Stimulated activated CD8-positive, alpha-beta memory T cell treated with anti-CD3 and anti-CD28 coated beads, Interleukin-15, amount 100 ng/mL, for 24 hours (primary cell): ENCODE data around the gene BEX3.
"Not testable (repeated sequence)": the region's sequence is repeated elsewhere in the genome, so short reads cannot be mapped to it uniquely, and the experiment has no call there.

Experiments
- DNase-seq: peaks from one replicate; pipeline ENCODE4 v3.0.0-alpha.2; 2020; ENCODE audit warnings: low read depth

BEX3 gene

GRCh38 chrX:103376118-103376978 lies at the start of gene BEX3:
TSS of gene BEX3 (plus strand) at chrX:103376538. CDS start at chrX:103377522, 984 bp downstream.
- DNase-seq, result no peak

- no peak for DNase-seq
Measured at GRCh38 chrX:103329991-103330390, 46.3 kb upstream of the BEX3 start, which contains the start of gene TCEAL7. TSS of gene TCEAL7 (plus strand) at chrX:103330239. CDS start at chrX:103331404, 1,165 bp downstream.

GRCh38 chrX:103330681-103331288 lies 45.6 kb upstream of the BEX3 start:
- no peak for DNase-seq

GRCh38 chrX:103338663-103339062 lies 37.7 kb upstream of the BEX3 start:
- no peak for DNase-seq

GRCh38 chrX:103343105-103343504 lies 33.2 kb upstream of the BEX3 start:
- DNase-seq, result no peak

GRCh38 chrX:103344606-103345005 lies 31.7 kb upstream of the BEX3 start:
- no peak for DNase-seq

GRCh38 chrX:103347682-103348397 lies 28.5 kb upstream of the BEX3 start:
- DNase-seq, result no peak

GRCh38 chrX:103356130-103356798 lies 20.1 kb upstream of the BEX3 start, which contains the start of gene TCEAL9:
TSS of gene TCEAL9 (plus strand) at chrX:103356506. CDS start at chrX:103357685, 1,179 bp downstream.
- DNase-seq, result no peak

- DNase-seq, result no peak
Measured at GRCh38 chrX:103356858-103357257, 19.5 kb upstream of the BEX3 start.

GRCh38 chrX:103357871-103358270 lies 18.5 kb upstream of the BEX3 start:
- no peak for DNase-seq

GRCh38 chrX:103359605-103360004 lies 16.7 kb upstream of the BEX3 start:
- not testable (repeated sequence) for DNase-seq

GRCh38 chrX:103360092-103360491 lies 16.2 kb upstream of the BEX3 start:
- no peak for DNase-seq

- no peak for DNase-seq
Measured at GRCh38 chrX:103360916-103361315, 15.4 kb upstream of the BEX3 start.

GRCh38 chrX:103361798-103362197 lies 14.5 kb upstream of the BEX3 start:
- DNase-seq, result no peak

- no peak for DNase-seq
Measured at GRCh38 chrX:103362474-103362873, 13.9 kb upstream of the BEX3 start.

GRCh38 chrX:103363046-103363445 lies 13.3 kb upstream of the BEX3 start:
- DNase-seq, result no peak

GRCh38 chrX:103367502-103367901 lies 8.8 kb upstream of the BEX3 start:
- DNase-seq, result no peak

GRCh38 chrX:103369479-103369878 lies 6.9 kb upstream of the BEX3 start:
- DNase-seq, result no peak

GRCh38 chrX:103372886-103373285 lies 3.5 kb upstream of the BEX3 start:
- no peak for DNase-seq

- no peak for DNase-seq
Measured at GRCh38 chrX:103373581-103373980, 2.8 kb upstream of the BEX3 start.

- no peak for DNase-seq
Measured at GRCh38 chrX:103376979-103377324, 614 bp downstream of the BEX3 start.

GRCh38 chrX:103378990-103379389 lies 2.7 kb downstream of the BEX3 start:
- no peak for DNase-seq
